CD4-positive, alpha-beta T cell treated with Interferon gamma for 1 hour (primary cell): ENCODE measurements around the gene LYPD6.
"Not testable (repeated sequence)": the region's sequence is repeated elsewhere in the genome, so short reads cannot be mapped to it uniquely, and the experiment has no call there.

ENCODE experiments used
- DNase-seq: peaks from one replicate; pipeline ENCODE4 v3.0.0-alpha.2; 2020

LYPD6 gene

DNA sequence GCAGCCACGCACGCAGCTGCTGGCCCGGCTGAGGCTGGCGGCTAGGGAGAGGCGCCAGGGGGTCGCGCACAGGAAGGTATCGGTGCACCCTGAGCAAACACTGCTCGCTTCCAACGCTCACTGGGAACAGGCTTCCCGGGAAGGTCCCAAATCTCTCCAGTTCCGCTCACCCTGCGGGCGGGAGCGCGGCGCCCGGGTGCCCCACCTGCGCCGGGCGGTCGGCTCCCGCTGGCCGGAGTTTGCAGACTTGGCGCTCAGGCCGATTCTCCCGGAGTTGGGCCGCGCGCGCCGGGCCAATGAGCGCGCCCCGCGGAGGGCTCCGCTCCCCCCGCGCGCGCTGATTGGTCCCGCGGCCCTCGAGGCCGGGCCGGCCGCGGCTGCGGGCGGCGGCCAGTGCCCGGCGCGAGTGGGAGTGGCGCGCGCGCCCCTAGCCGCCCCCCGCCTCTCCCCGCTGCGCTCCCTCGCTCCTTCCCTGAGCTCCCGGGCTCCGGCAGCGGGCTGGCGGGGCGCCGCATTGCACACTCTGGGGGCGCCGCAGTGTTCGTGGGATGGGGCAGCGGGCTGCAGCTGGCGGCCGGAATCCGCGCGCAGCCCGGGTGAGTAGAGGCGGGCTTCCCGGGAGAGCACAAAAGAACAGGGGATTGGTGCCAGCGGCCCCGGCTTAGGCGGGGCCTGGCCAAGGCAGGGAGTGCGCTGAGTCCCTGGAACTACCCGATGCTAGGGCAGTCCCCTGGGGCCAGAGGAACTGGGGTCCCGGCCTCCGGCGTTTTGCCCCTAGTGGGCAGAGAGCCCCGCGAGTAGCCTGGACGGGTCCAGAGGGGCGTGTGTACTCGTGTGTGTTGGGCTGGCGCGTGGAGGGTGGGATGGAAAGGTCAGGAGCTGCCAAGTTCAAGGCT is at the start of gene LYPD6:
Gene LYPD6, plus strand, starts transcription at position 461 of the 896 bp plus-strand sequence. CDS start 107,122 bp downstream, outside the sequence.
- no peak for DNase-seq

GRCh38 chr2:149281441-149281840 is 48.9 kb upstream of the LYPD6 start:
- DNase-seq, result no peak

GRCh38 chr2:149290662-149291061 is 39.7 kb upstream of the LYPD6 start:
- DNase-seq, result no peak

DNA sequence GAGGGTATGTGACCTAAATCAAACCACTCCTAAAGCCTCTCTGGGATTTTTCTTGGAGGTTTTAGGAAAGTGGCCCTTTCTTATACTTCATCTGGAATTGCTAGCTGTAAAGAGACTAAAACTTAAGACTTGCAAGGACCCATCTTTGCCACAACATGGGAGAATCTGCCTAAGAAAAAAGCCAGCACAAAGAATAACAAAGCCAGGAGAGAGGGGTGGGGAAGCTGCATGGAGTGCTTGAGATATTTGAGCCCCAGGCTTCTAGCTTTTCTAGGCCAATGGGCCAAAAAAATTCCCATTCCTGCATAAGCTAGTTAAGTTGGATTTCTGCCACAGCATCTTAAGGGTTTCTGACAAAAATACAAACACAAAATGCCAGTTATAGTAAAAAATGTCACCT is 38.5 kb upstream of the LYPD6 start:
- no peak for DNase-seq

DNA sequence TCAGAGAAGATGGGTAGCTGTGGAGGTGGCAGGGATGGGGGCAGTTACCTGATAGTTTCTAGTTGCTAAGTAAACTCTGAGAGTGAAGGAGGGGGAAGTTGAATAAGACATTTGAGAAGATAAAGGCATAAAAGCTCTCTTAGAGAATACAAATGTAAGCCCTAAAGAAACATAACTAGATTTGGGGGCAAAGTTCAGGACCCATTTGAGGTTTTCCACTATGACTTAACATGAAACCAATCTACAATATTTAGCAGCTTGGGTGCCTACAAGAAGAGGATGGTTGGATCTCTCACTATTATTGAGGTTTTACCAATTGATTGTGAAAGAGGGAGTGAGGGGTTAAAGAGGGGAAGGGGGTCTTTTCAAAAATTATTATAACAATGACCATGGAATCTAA is 34.4 kb upstream of the LYPD6 start:
- DNase-seq, result no peak

GRCh38 chr2:149307014-149307413 is 23.4 kb upstream of the LYPD6 start:
- no peak for DNase-seq

- DNase-seq, result no peak
Measured at GRCh38 chr2:149310349-149310748, 20.0 kb upstream of the LYPD6 start.

DNA sequence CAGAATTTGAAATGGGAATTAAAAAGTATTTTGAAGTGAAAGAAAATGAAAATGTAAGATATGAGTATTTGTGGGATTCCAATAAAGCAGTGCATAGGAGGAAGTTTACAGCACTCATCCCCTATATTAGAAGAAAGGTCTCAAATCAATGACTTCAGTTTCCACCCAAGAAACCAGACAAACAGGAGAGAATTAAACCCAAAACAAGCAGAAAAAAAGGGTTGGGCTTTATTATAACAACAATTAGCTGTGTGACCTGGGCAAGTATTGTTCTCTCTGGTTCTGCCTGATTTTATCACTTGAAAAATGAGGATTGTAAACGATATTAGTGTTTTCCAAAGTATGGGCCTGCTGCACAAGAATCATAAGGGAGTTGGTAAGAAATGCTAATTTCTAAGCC is 18.3 kb upstream of the LYPD6 start:
- no peak for DNase-seq

GRCh38 chr2:149313512-149313972 is 16.8 kb upstream of the LYPD6 start:
- no peak for DNase-seq

GRCh38 chr2:149314687-149315086 is 15.7 kb upstream of the LYPD6 start:
- no peak for DNase-seq

- DNase-seq, result no peak
Measured at GRCh38 chr2:149315461-149315860, 14.9 kb upstream of the LYPD6 start.

- not testable (repeated sequence) for DNase-seq
Measured at GRCh38 chr2:149318566-149318965, 11.8 kb upstream of the LYPD6 start.

- no peak for DNase-seq
Measured at GRCh38 chr2:149320362-149320761, 10.0 kb upstream of the LYPD6 start.

DNA sequence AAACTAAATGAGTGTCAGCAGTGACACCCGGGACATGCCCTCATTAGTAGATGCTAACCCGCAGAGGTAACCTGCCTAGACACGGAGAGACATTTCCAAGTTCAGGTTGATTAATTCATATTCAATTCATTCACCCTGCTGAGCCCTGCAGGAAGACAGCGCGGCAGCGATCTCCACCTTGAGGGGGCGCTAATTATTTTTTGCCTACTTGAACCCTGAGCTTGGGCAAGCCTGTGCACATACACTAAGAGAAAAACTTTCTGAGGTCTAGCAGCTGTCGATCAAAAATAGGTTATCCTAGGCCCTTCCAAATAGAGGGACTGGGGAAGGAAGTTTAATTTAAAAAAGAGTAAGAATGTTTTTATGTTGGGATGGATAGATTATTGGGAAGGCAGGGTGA is 1.3 kb upstream of the LYPD6 start:
- no peak for DNase-seq

DNA sequence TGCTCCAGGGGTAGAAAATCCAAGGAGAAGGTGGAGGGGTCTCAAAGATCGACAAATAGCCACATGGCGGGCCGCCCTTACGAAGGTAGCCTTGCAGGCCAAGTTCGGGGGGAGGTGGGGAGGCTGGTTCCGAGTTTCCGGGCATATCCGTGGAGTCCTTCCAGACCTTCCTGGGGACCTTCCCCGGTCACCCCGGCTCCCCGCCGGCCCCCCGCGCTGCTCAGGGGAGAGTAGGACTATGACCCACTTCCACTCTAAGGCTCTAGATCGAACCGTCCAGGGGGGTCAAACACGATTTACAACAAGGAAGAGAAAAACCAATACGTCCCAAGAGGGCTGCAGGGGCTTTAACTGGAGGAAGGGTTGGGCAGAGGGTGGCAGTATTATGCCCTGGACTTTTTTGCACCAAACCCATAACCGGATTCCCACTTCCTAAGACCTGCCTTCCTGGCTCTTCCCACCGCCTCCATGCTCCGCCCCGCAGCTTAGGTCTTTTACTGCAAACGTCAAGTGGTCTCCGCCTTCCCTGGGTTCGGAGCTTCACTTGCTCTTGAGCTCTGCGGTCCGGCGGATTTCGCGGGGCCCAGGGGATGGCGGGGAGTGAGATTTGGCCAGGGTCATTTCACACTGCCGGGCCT is 779 bp upstream of the LYPD6 start:
- DNase-seq, result no peak

- DNase-seq, result no peak
Measured at GRCh38 chr2:149331023-149331400, 625 bp downstream of the LYPD6 start.

- no peak for DNase-seq
Measured at GRCh38 chr2:149332364-149332763, 2.0 kb downstream of the LYPD6 start.

GRCh38 chr2:149333636-149334035 is 3.2 kb downstream of the LYPD6 start:
- DNase-seq, result no peak

- DNase-seq, result no peak
Measured at GRCh38 chr2:149334156-149334555, 3.8 kb downstream of the LYPD6 start.

DNA sequence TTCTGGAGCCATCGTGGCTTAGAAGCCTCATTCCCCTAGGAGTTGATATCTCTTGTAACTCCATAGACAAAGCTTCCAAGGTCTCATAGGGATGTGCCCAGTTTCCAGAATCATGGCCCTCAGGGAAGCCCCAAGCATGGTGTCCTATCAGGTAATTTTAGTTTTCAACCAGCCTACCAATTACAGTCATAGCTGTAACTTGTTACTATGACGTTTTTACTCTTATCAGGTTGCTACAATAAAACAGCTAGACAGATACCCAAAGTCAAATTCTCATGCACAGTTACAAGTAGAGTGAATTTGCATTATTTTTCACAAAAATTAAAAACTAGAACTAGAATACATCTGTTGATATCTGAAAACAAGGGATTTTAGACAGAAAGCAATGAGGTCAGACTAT is 8.9 kb downstream of the LYPD6 start:
- DNase-seq, result no peak

DNA sequence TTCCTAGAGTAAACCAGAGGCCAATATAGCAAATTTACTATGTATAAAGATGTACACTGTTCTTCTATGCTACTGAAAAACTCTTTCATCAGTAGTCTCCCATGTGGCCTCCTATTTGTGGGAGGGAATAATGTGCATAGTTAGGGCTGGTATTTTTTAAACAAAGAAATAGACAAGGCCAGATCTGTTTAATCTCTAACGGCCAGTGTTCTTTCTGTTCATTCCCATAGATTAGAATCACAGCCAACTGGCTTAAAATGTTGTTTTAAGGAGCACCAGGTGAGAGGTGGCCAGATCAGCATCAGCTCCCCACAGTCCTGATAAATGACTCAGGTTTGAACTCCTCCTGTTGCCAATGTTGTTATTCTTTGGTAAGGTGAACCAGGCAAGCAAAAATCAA is 12.1 kb downstream of the LYPD6 start:
- DNase-seq, result no peak

DNA sequence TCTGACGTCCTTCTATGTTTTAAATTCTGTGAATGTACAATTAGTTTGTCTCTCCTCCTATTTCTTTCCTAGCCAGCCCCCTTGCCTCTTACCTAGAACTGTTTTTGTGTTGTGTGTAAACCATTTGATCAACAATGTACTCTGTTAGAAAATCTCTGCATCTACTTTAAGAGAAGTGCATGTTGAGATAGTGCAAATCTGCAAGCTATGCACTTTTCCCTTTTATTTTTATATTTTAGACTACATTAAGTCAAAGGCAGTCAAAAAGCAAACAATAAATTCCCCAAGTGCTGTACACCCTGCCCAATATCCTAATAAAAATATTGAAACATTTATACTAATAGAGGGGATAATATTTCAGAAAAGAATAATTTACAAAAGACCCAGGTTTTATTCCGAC is 13.7 kb downstream of the LYPD6 start:
- no peak for DNase-seq

- no peak for DNase-seq
Measured at GRCh38 chr2:149346272-149346671, 15.9 kb downstream of the LYPD6 start.

GRCh38 chr2:149348291-149348690 is 17.9 kb downstream of the LYPD6 start:
- DNase-seq, result no peak
